Uterus (tissue), 4 donors: ENCODE measurements around the gene ZMYND10. TPM values are rescaled to one million over a fixed set of nuclear protein-coding genes. Genes with fewer than 3 reads are reported as not detected.

Experiments
- DNase-seq, 2 donors: peaks; one replicate each; pipeline ENCODE4 v3.0.0-alpha.2; 2019 to 2020
- H3K27ac ChIP-seq, 2 donors: fragments of 200-600 bp; sonication (generic); 1 replicate in 1 of 2; 2 replicates in 1 of 2; pipeline ENCODE4 v1.5.1; 2016 to 2018
- H3K27me3 ChIP-seq, 2 donors: fragments of 200-600 bp; sonication (generic); one replicate each; pipeline ENCODE4 v1.5.1; 2018 to 2019; ENCODE audit warnings: control low read depth in 1 of 2
- H3K36me3 ChIP-seq, 2 donors: fragments of 200-600 bp; sonication (generic); one replicate each; pipeline ENCODE4 v1.5.1; 2019; ENCODE audit warnings: control low read depth in 1 of 2
- H3K4me1 ChIP-seq, 2 donors: fragments of 200-600 bp; sonication (generic); one replicate each; pipeline ENCODE4 v1.5.1; 2018 to 2019; ENCODE audit warnings: control low read depth in 1 of 2
- H3K4me3 ChIP-seq, 2 donors: fragments of 200-600 bp; sonication (generic); 1 replicate in 1 of 2; 2 replicates in 1 of 2; pipeline ENCODE4 v1.5.1; 2018 to 2019; ENCODE audit warnings: mild to moderate bottlenecking in 1 of 2
- H3K9me3 ChIP-seq, 2 donors: fragments of 200-600 bp; sonication (generic); one replicate each; pipeline ENCODE4 v1.5.1; 2019; ENCODE audit warnings: control low read depth in 1 of 2
- POLR2A ChIP-seq, 2 donors: fragments of 450-650 bp; IDR thresholded peaks; one replicate each; pipeline ENCODE4 v1.6.1; 2016; ENCODE audit warnings: antibody characterized with exemption in 2 of 2, mild to moderate bottlenecking in 1 of 2, moderate library complexity in 1 of 2
- intact Hi-C: fragments of 100-400 bp; cut with DNase I; formaldehyde crosslinking; loops from one replicate; pipeline ENCODE4 v1.15.1; 2023; ENCODE audit warnings: low total_unique reads
- total RNA-seq, 4 donors: library from RNA; depleted of rRNA in 3 of 4; stranded (reverse); fragments of >200 nt in 3 of 4; gene quantifications; one replicate each; pipeline versions ENCODE4 v1.1.0 to v1.2.4, GENCODE V29; 2014 to 2023
- TF ChIP-seq, protein P1 (sequence below), 4 experiments: fragments of 200-600 bp in 2 of 4; fragments of 450-650 bp in 2 of 4; sonication (generic) in 2 of 4; IDR thresholded peaks; one replicate each; pipeline ENCODE4 v1.5.1; 2016 to 2019; ENCODE audit warnings: antibody characterized with exemption in 4 of 4, mild to moderate bottlenecking in 2 of 4, moderate library complexity in 1 of 4
- donor health status: DM: yes; HTN: yes; CAD: no.

Gene ZMYND10
- total RNA-seq, 4 donors from 2014 or later, result 1.5 to 11.4 (median 4.9) TPM

DNA sequence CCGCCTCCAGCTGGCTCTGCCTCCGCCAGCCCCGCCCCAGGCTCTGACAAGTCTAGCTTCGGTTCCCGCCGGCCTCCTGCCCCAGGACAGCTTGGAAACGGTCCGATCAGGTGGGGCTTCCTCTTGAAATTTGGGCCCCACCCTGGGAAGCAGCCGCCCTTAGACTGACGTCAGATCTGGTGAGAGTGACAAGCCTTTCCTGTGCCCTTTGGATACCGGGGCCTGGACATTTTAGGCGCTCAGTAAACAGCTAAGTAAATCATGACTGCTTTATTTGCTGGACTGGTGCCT is 45.9 kb downstream of the ZMYND10 start:
- no peak for DNase-seq
- intact Hi-C loops, result no loop called here
- H3K4me3 ChIP-seq, result peak overlapping the region; percentile 46 to 48
- H3K36me3 ChIP-seq, result no peaks in the 10 kb centered on the region
- peak overlapping the region; percentile 85 to 87 for H3K27ac ChIP-seq
- no peaks in the 10 kb centered on the region for H3K27me3 ChIP-seq
- no peak for TF ChIP-seq POLR2A (IDR thresholded peaks at IDR 0.05)
- TF ChIP-seq, protein P1, sequence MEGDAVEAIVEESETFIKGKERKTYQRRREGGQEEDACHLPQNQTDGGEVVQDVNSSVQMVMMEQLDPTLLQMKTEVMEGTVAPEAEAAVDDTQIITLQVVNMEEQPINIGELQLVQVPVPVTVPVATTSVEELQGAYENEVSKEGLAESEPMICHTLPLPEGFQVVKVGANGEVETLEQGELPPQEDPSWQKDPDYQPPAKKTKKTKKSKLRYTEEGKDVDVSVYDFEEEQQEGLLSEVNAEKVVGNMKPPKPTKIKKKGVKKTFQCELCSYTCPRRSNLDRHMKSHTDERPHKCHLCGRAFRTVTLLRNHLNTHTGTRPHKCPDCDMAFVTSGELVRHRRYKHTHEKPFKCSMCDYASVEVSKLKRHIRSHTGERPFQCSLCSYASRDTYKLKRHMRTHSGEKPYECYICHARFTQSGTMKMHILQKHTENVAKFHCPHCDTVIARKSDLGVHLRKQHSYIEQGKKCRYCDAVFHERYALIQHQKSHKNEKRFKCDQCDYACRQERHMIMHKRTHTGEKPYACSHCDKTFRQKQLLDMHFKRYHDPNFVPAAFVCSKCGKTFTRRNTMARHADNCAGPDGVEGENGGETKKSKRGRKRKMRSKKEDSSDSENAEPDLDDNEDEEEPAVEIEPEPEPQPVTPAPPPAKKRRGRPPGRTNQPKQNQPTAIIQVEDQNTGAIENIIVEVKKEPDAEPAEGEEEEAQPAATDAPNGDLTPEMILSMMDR (IDR thresholded peaks at IDR 0.05), result no peak
- H3K9me3 ChIP-seq, result no peaks in the 10 kb centered on the region
- peaks cover 0 to 8% of the 10 kb centered on the region in 2 donors for H3K4me1 ChIP-seq

DNA sequence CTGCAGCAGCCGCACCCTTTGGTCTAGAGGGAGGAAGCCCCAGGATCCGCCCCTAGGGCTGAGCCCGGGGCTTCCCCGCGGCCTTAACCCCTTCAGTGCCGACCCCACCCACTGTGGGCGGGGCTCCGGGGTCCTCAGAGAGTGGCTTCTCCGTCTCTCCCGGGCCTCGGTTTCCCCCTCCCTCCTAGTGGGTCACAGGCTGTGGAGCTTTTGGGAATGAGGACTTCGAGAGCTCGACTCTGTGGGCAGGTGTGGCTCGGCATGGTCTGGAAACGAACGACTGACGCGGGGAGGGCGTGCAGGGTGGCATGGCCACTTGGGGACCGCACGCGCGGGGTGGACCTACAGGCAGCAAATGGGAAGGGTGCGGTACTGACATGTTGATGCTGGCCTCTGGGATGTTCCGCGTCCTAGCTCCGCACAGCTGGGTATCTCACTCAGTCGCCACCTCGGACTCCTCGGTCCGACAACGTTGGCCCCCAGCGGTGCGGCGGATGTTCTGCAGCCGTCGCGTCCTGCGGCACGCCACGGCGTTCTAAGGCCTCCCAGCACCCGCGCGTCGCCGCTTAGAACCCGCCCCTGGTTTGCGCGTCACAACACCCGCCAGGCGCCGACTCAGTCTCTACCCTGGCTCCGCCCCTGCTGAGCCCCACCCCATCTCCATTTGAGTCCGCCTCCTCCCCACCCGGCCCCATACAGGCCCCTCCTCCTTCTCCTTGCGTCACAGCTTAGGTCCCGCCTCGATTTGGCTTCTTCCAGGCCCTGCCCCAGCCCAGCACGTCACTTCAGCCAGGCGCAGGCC is 46.5 kb downstream of the ZMYND10 start, which contains the start of the genes HYAL3 and NAA80:
Gene HYAL3, minus strand, starts transcription at position 570 of the 802 bp plus-strand sequence. CDS start 3,803 bp downstream, outside the sequence.
Gene NAA80, minus strand, starts transcription at position 570 of the 802 bp plus-strand sequence. CDS start 1,942 bp downstream, outside the sequence.
- no peaks in the 10 kb centered on the region for H3K36me3 ChIP-seq
- H3K27ac ChIP-seq, result peak within 1 kb of the TSS; percentile 87 to 92
- peak within 1 kb of the TSS; percentile 52 to 70 for H3K4me3 ChIP-seq
- peak; percentile 99 to 100 for DNase-seq
- no peaks in the 10 kb centered on the region for H3K27me3 ChIP-seq
- no peaks in the 10 kb centered on the region for H3K9me3 ChIP-seq
- intact Hi-C loops, result no loop called here
- peak; percentile 96 to 98 for TF ChIP-seq POLR2A (IDR thresholded peaks at IDR 0.05)
- TF ChIP-seq, protein P1 (IDR thresholded peaks at IDR 0.05), result peak; percentile 12 to 65 (median 38)
- H3K4me1 ChIP-seq, result peaks cover 0 to 8% of the 10 kb centered on the region in 2 donors

GRCh38 chr3:50297896-50298725 is 47.4 kb downstream of the ZMYND10 start:
- H3K4me1 ChIP-seq, result peaks cover 0 to 8% of the 10 kb centered on the region in 2 donors
- no peaks in the 10 kb centered on the region for H3K36me3 ChIP-seq
- peak overlapping the region; percentile 87 to 92 for H3K27ac ChIP-seq
- intact Hi-C loops, result no loop called here
- TF ChIP-seq, protein P1 (IDR thresholded peaks at IDR 0.05), result no peak
- TF ChIP-seq POLR2A (IDR thresholded peaks at IDR 0.05), result no peak
- H3K27me3 ChIP-seq, result no peaks in the 10 kb centered on the region
- H3K9me3 ChIP-seq, result no peaks in the 10 kb centered on the region
- H3K4me3 ChIP-seq, result peak overlapping the region; percentile 52 to 70
- peak in 1 of 2 donors; percentile 31 for DNase-seq

GRCh38 chr3:50297384-50297775 is 48.2 kb downstream of the ZMYND10 start:
- Histone ChIP-seq H3K27me3 (no peaks in the 10 kb centered on the region), H3K36me3 (no peaks in the 10 kb centered on the region), H3K4me3 (no peak overlapping the region), H3K27ac (no peak overlapping the region), H3K4me1 (peaks cover 0 to 8% of the 10 kb centered on the region in 2 donors), H3K9me3 (no peaks in the 10 kb centered on the region)
- intact Hi-C loops, result no loop called here
- peak in 1 of 2 donors; percentile 55 for DNase-seq
- TF ChIP-seq, protein P1 (IDR thresholded peaks at IDR 0.05), result no peak
- no peak for TF ChIP-seq POLR2A (IDR thresholded peaks at IDR 0.05)
